ENCODE measurements around the gene HSD17B14. TPM values are rescaled to one million over a fixed set of nuclear protein-coding genes. Genes with fewer than 3 reads are reported as not detected.
A peak's percentile ranks its signal among the peaks of the same experiment; 100 is the strongest.

Gene HSD17B14
- total and polyA plus RNA-seq, 9 of the 15 experiments (the other 6 are each of a cell fraction or from before 2014, with no cell fraction given) = 0.16 TPM; not detected in 8

DNA sequence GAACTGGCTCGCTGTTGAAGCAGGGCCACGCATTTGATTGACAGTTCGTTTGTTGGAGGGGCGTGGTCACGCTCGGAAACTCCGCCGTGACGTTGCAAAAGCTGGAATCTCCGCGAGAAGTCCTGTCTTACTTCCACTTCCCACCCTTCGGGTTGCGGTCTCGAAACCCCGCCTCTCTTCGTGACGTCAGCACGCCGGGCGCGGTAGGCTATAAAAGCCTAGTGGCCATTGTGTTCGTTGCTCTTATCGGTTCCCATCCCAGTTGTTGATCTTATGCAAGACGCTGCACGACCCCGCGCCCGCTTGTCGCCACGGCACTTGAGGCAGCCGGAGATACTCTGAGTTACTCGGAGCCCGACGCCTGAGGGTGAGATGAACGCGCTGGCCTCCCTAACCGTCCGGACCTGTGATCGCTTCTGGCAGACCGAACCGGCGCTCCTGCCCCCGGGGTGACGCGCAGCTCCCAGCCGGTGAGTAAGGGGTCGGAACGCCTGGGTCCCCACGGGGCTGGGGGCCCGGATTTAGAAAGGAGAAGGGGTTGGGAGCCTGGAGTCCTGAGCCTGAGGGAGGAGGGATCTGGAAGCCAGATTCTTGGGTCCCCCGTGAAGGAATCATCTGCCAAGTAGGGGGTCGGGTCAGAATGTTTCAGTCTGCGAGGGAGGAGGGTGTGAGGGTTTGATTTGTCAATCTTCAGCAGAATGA lies 36.0 kb upstream of the HSD17B14 start, which contains the start of gene PPP1R15A (continued):
- peak; percentile 68; the same call in 1 of the 2 replicates for TF ChIP-seq CTBP1 (IDR thresholded peaks at IDR 0.05; ENCODE audit: borderline replicate concordance)
- TF ChIP-seq BRF2 (IDR thresholded peaks at IDR 0.05; ENCODE audit: borderline replicate concordance, insufficient read depth, insufficient read length) = no peak
- no peak for TF ChIP-seq PHB (CRISPR knock-in tag; IDR thresholded peaks at IDR 0.05)
- TF ChIP-seq MYBL2 (IDR thresholded peaks at IDR 0.05; ENCODE audit: low read depth) = no peak
- TF ChIP-seq MYBL2 (CRISPR knock-in tag; IDR thresholded peaks at IDR 0.05; ENCODE audit: borderline replicate concordance) = no peak
- no peak for TF ChIP-seq ZNF146 (CRISPR knock-in tag; IDR thresholded peaks at IDR 0.05; ENCODE audit: unreplicated experiment)
- TF ChIP-seq, protein P1, sequence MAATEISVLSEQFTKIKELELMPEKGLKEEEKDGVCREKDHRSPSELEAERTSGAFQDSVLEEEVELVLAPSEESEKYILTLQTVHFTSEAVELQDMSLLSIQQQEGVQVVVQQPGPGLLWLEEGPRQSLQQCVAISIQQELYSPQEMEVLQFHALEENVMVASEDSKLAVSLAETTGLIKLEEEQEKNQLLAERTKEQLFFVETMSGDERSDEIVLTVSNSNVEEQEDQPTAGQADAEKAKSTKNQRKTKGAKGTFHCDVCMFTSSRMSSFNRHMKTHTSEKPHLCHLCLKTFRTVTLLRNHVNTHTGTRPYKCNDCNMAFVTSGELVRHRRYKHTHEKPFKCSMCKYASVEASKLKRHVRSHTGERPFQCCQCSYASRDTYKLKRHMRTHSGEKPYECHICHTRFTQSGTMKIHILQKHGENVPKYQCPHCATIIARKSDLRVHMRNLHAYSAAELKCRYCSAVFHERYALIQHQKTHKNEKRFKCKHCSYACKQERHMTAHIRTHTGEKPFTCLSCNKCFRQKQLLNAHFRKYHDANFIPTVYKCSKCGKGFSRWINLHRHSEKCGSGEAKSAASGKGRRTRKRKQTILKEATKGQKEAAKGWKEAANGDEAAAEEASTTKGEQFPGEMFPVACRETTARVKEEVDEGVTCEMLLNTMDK (IDR thresholded peaks at IDR 0.05; ENCODE audit: borderline replicate concordance, insufficient read depth, low read depth, low read length, poor library complexity, severe bottlenecking) = no peak
- peak; percentile 84 to 86 for TF ChIP-seq NONO (IDR thresholded peaks at IDR 0.05; ENCODE audit: low read depth in 2 of 2, low read length in 1 of 2)
- TF ChIP-seq CREB3L1 (IDR thresholded peaks at IDR 0.05; ENCODE audit: borderline replicate concordance, low read depth) = no peak; the same call in 1 of the 2 replicates
- peak; percentile 21 to 49; a peak in 3 of 4 replicates for TF ChIP-seq ARNT (IDR thresholded peaks at IDR 0.05)
- TF ChIP-seq BHLHE40 (IDR thresholded peaks at IDR 0.05; ENCODE audit: low read length) = peak; percentile 74
- no peak for TF ChIP-seq BCL6 (CRISPR knock-in tag; IDR thresholded peaks at IDR 0.05)
- TF ChIP-seq TAF7 (tag; IDR thresholded peaks at IDR 0.05) = peak; percentile 77; the same call in 1 of the 2 replicates
- TF ChIP-seq HMGN3 (IDR thresholded peaks at IDR 0.05; ENCODE audit: borderline replicate concordance, extremely low read depth, insufficient read length, low read depth, low read length) = peak; percentile 55
- no peak for TF ChIP-seq TCF15 (CRISPR knock-in tag; IDR thresholded peaks at IDR 0.05)
- TF ChIP-seq SMAD2 (IDR thresholded peaks at IDR 0.05; ENCODE audit: low read depth, low read length) = no peak
- TF ChIP-seq POLR2AphosphoS2 (IDR thresholded peaks at IDR 0.05; ENCODE audit: low read length) = peak; percentile 97
- no peak for TF ChIP-seq CTCF (IDR thresholded peaks at IDR 0.05 in 2 of 3, conservative IDR thresholded peaks at IDR 0.05 in 1 of 3; ENCODE audit: insufficient read depth in 2 of 3, low read depth in 1 of 3, low read length in 3 of 3)
- TF ChIP-seq ELF2 (CRISPR knock-in tag; IDR thresholded peaks at IDR 0.05) = no peak
- TF ChIP-seq SREBF1 (IDR thresholded peaks at IDR 0.05; ENCODE audit: borderline replicate concordance, low read depth, low read length) = 0 out of 2 replicates have a peak, but pooled peaks have one; percentile 35

Measured in K562 (cell line).